Kidney (tissue), 14 donors: ENCODE data around the gene GPR17. TPM values are rescaled to one million over a fixed set of nuclear protein-coding genes. Genes with fewer than 3 reads are reported as not detected.
A peak's percentile ranks its signal among the peaks of the same experiment; 100 is the strongest.

ENCODE experiments used
- DNase-seq, 5 donors: peaks; one replicate each; pipeline ENCODE4 v3.0.0-alpha.2; 2013 to 2020
- FAIRE-seq: peaks from 2 replicates; lab custom pipeline; 2012; peaks lifted over from hg19 to GRCh38; lab: Jason Lieb, UNC
- H3K27ac ChIP-seq, 2 donors: one replicate each; pipeline ENCODE4 v1.7.0; 2013; ENCODE audit warnings: low read depth in 2 of 2, low read length in 2 of 2, inconsistent platforms in 1 of 2
- H3K27me3 ChIP-seq: one replicate; pipeline ENCODE4 v1.7.1; 2013; ENCODE audit warnings: low read length, inconsistent platforms; ENCODE audit not compliant: control insufficient read depth, insufficient read depth
- H3K36me3 ChIP-seq, 3 donors: one replicate each; pipeline versions ENCODE4 v1.7.0 to v1.7.1; 2013; ENCODE audit warnings: low read length in 3 of 3, control low read depth in 1 of 3, inconsistent platforms in 1 of 3; ENCODE audit not compliant: insufficient read depth in 3 of 3, control insufficient read depth in 2 of 3
- H3K4me1 ChIP-seq, 3 donors: one replicate each; pipeline versions ENCODE4 v1.7.0 to v1.7.1; 2013; ENCODE audit warnings: low read length in 3 of 3, inconsistent platforms in 1 of 3, low read depth in 1 of 3; ENCODE audit not compliant: control insufficient read depth in 2 of 3, insufficient read depth in 2 of 3
- H3K4me3 ChIP-seq, 3 donors: one replicate each; pipeline versions ENCODE4 v1.7.0 to v1.8.1; 2013; ENCODE audit warnings: low read length in 3 of 3, control low read depth in 1 of 3, inconsistent platforms in 1 of 3
- H3K9ac ChIP-seq, 3 donors: one replicate each; pipeline versions ENCODE4 v1.7.0 to v1.7.1; 2013; ENCODE audit warnings: low read length in 3 of 3, control low read depth in 1 of 3, inconsistent platforms in 1 of 3
- H3K9me3 ChIP-seq, 3 donors: one replicate each; pipeline versions ENCODE4 v1.7.0 to v1.7.1; 2013; ENCODE audit warnings: low read length in 3 of 3, control low read depth in 1 of 3, inconsistent platforms in 1 of 3; ENCODE audit not compliant: control insufficient read depth in 2 of 3, insufficient read depth in 1 of 3
- intact Hi-C: fragments of 100-400 bp; cut with DNase I; formaldehyde crosslinking; loops from one replicate; pipeline ENCODE4 v1.11.1; 2022
- polyA plus RNA-seq: library from polyadenylated mRNA; stranded (reverse); fragments of 350-450 nt; fragmentation: Illumina TruSeq; extraction: RNeasy Lipid Tissue Mini Kit (QIAGEN cat#74804); gene quantifications from one replicate; pipeline ENCODE4 v1.2.3, GENCODE V29; 2014; ENCODE audit warnings: low read depth, low replicate concordance; ENCODE audit not compliant: insufficient read depth
- total RNA-seq: library from RNA; stranded (reverse); fragmentation: NEBNext Ultra II Directional; extraction: Animal tissue kit (Norgen Biotek cat#: 25700); gene quantifications from one replicate; pipeline ENCODE4 v1.2.1, GENCODE V29; 2021
- TF ChIP-seq, protein P1 (sequence below): IDR thresholded peaks from 3 replicates; pipeline ENCODE4 v1.5.1; 2012; ENCODE audit warnings: mild to moderate bottlenecking, moderate library complexity, borderline replicate concordance; ENCODE audit not compliant: insufficient read depth; ENCODE audit errors: extremely low read depth
- donor health status: control.
- donor health status: control.
- donor health status: control.
- donor health status: control.
- donor health status: control.
- donor health status: DM: yes; HTN: yes; CAD: no.
- donor health status: Normal renal cell carcinoma (clear cell type).

Gene GPR17
- total and polyA plus RNA-seq, 2 donors from 2014 or later, result 0.39 to 0.50 TPM

GRCh38 chr2:127674241-127675209 is 28.6 kb downstream of the GPR17 start:
- Histone ChIP-seq H3K27me3 (peaks cover 5% of the 10 kb centered on the region), H3K9ac (peak overlapping the region in 2 of 3 donors; percentile 32 to 34), H3K27ac (peak overlapping the region in 1 of 2 donors; percentile 37), H3K9me3 (no peaks in the 10 kb centered on the region), H3K36me3 (no peaks in the 10 kb centered on the region), H3K4me1 (peaks cover 0 to 18% (median 0%) of the 10 kb centered on the region in 3 donors), H3K4me3 (peak overlapping the region in 2 of 3 donors; percentile 55 to 58)
- FAIRE-seq (no peak), DNase-seq (peak in 4 of 5 donors; percentile 43 to 84 (median 56))
- intact Hi-C loops, result no loop called here
- TF ChIP-seq, protein P1, sequence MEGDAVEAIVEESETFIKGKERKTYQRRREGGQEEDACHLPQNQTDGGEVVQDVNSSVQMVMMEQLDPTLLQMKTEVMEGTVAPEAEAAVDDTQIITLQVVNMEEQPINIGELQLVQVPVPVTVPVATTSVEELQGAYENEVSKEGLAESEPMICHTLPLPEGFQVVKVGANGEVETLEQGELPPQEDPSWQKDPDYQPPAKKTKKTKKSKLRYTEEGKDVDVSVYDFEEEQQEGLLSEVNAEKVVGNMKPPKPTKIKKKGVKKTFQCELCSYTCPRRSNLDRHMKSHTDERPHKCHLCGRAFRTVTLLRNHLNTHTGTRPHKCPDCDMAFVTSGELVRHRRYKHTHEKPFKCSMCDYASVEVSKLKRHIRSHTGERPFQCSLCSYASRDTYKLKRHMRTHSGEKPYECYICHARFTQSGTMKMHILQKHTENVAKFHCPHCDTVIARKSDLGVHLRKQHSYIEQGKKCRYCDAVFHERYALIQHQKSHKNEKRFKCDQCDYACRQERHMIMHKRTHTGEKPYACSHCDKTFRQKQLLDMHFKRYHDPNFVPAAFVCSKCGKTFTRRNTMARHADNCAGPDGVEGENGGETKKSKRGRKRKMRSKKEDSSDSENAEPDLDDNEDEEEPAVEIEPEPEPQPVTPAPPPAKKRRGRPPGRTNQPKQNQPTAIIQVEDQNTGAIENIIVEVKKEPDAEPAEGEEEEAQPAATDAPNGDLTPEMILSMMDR, result no peak

- Histone ChIP-seq H3K4me3 (peak within 1 kb of the TSS; percentile 33 to 61 (median 56)), H3K9me3 (no peaks in the 10 kb centered on the region), H3K9ac (peak within 1 kb of the TSS in 2 of 3 donors; percentile 32 to 34), H3K4me1 (peaks cover 0 to 21% (median 0%) of the 10 kb centered on the region in 3 donors), H3K27ac (peak within 1 kb of the TSS in 1 of 2 donors; percentile 37), H3K36me3 (no peaks in the 10 kb centered on the region), H3K27me3 (peaks cover 5% of the 10 kb centered on the region)
- no peak for FAIRE-seq
- TF ChIP-seq, protein P1, result peak; percentile 4
- DNase-seq, result peak in 4 of 5 donors; percentile 46 to 81 (median 70)
- intact Hi-C loops, result no loop called here
Measured at GRCh38 chr2:127675331-127676261, 29.6 kb downstream of the GPR17 start, which contains the start of gene LIMS2. LIMS2 (minus strand) TSS chr2:127675530; CDS start chr2:127675024, 506 bp downstream.

DNA sequence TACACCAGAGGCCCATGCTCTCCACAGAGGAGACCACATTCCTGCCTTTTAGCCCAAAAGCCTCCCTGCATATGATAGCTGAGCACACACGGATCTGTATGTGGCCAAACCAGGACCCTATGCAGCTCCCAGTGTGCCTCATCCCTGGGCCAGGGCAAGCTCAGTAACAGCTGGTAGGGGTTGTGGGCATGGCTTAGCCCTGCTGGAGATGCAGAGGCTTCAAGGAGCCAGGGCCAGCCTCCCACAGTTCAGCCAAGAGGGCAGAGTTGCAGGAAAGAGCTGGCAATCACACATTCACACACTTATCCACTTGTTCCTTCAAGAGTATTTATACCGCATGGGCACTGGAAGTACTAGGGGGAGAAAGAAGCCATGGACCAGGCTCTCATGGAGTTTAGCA is 31.0 kb downstream of the GPR17 start:
- intact Hi-C loops, result no loop called here
- no peak overlapping the region for H3K9ac ChIP-seq
- H3K27me3 ChIP-seq, result peaks cover 5% of the 10 kb centered on the region
- no peaks in the 10 kb centered on the region for H3K9me3 ChIP-seq
- H3K27ac ChIP-seq, result no peak overlapping the region
- no peaks in the 10 kb centered on the region for H3K36me3 ChIP-seq
- TF ChIP-seq, protein P1, result no peak
- H3K4me3 ChIP-seq, result no peak overlapping the region
- no peak for FAIRE-seq
- DNase-seq, result no peak
- peaks cover 0 to 20% (median 0%) of the 10 kb centered on the region in 3 donors for H3K4me1 ChIP-seq
